ENCODE measurements around the gene LZTR1.

Gene LZTR1

GRCh38 chr22:21016644-21017420, 34.7 kb downstream of the LZTR1 start:
- H3K4me1 ChIP-seq (ENCODE audit: control insufficient read depth, insufficient read depth, low read length, poor library complexity, severe bottlenecking): peaks cover 9% of the 10 kb centered on the region
- H3K36me3 ChIP-seq (ENCODE audit: control insufficient read depth, insufficient read depth, low read length): no peaks in the 10 kb centered on the region
- H3K27me3 ChIP-seq (replicated peaks; ENCODE audit: control insufficient read depth, insufficient read depth, low read length, poor library complexity, severe bottlenecking): no peaks in the 10 kb centered on the region
- H3K4me3 ChIP-seq (ENCODE audit: insufficient read depth, low read depth, low read length, poor library complexity, severe bottlenecking): no peak overlapping the region
- no peak overlapping the region for H3K27ac ChIP-seq (ENCODE audit: insufficient read depth, low read length, poor library complexity, severe bottlenecking)
- H3K9me3 ChIP-seq (ENCODE audit: control insufficient read depth, low read length): no peaks in the 10 kb centered on the region
- no peak for DNase-seq

GRCh38 chr22:21018314-21018713, 36.2 kb downstream of the LZTR1 start:
- H3K36me3 ChIP-seq (ENCODE audit: control insufficient read depth, insufficient read depth, low read length): no peaks in the 10 kb centered on the region
- peaks cover 9% of the 10 kb centered on the region for H3K4me1 ChIP-seq (ENCODE audit: control insufficient read depth, insufficient read depth, low read length, poor library complexity, severe bottlenecking)
- no peak overlapping the region for H3K27ac ChIP-seq (ENCODE audit: insufficient read depth, low read length, poor library complexity, severe bottlenecking)
- no peaks in the 10 kb centered on the region for H3K27me3 ChIP-seq (replicated peaks; ENCODE audit: control insufficient read depth, insufficient read depth, low read length, poor library complexity, severe bottlenecking)
- H3K9me3 ChIP-seq (ENCODE audit: control insufficient read depth, low read length): no peaks in the 10 kb centered on the region
- no peak overlapping the region for H3K4me3 ChIP-seq (ENCODE audit: insufficient read depth, low read depth, low read length, poor library complexity, severe bottlenecking)
- DNase-seq: no peak

- no peak overlapping the region for H3K4me3 ChIP-seq (ENCODE audit: insufficient read depth, low read depth, low read length, poor library complexity, severe bottlenecking)
- DNase-seq: no peak
- H3K27ac ChIP-seq (ENCODE audit: insufficient read depth, low read length, poor library complexity, severe bottlenecking): no peak overlapping the region
- no peaks in the 10 kb centered on the region for H3K36me3 ChIP-seq (ENCODE audit: control insufficient read depth, insufficient read depth, low read length)
- peaks cover 4% of the 10 kb centered on the region for H3K4me1 ChIP-seq (ENCODE audit: control insufficient read depth, insufficient read depth, low read length, poor library complexity, severe bottlenecking)
- no peaks in the 10 kb centered on the region for H3K27me3 ChIP-seq (replicated peaks; ENCODE audit: control insufficient read depth, insufficient read depth, low read length, poor library complexity, severe bottlenecking)
- no peaks in the 10 kb centered on the region for H3K9me3 ChIP-seq (ENCODE audit: control insufficient read depth, low read length)
Measured at GRCh38 chr22:21020802-21021429, 38.8 kb downstream of the LZTR1 start.

GRCh38 chr22:21022507-21022906, 40.4 kb downstream of the LZTR1 start:
- peaks cover 4% of the 10 kb centered on the region for H3K4me1 ChIP-seq (ENCODE audit: control insufficient read depth, insufficient read depth, low read length, poor library complexity, severe bottlenecking)
- H3K9me3 ChIP-seq (ENCODE audit: control insufficient read depth, low read length): no peaks in the 10 kb centered on the region
- H3K27me3 ChIP-seq (replicated peaks; ENCODE audit: control insufficient read depth, insufficient read depth, low read length, poor library complexity, severe bottlenecking): no peaks in the 10 kb centered on the region
- H3K27ac ChIP-seq (ENCODE audit: insufficient read depth, low read length, poor library complexity, severe bottlenecking): no peak overlapping the region
- no peak for DNase-seq
- H3K36me3 ChIP-seq (ENCODE audit: control insufficient read depth, insufficient read depth, low read length): no peaks in the 10 kb centered on the region
- H3K4me3 ChIP-seq (ENCODE audit: insufficient read depth, low read depth, low read length, poor library complexity, severe bottlenecking): no peak overlapping the region

- Histone ChIP-seq H3K27ac (ENCODE audit: insufficient read depth, low read length, poor library complexity, severe bottlenecking) (no peak overlapping the region), H3K27me3 (replicated peaks; ENCODE audit: control insufficient read depth, insufficient read depth, low read length, poor library complexity, severe bottlenecking) (no peaks in the 10 kb centered on the region), H3K36me3 (ENCODE audit: control insufficient read depth, insufficient read depth, low read length) (no peaks in the 10 kb centered on the region), H3K4me1 (ENCODE audit: control insufficient read depth, insufficient read depth, low read length, poor library complexity, severe bottlenecking) (peaks cover 4% of the 10 kb centered on the region), H3K4me3 (ENCODE audit: insufficient read depth, low read depth, low read length, poor library complexity, severe bottlenecking) (no peak overlapping the region), H3K9me3 (ENCODE audit: control insufficient read depth, low read length) (no peaks in the 10 kb centered on the region)
- DNase-seq: no peak
Measured at GRCh38 chr22:21022955-21023614, 41.0 kb downstream of the LZTR1 start.

GRCh38 chr22:21025266-21025665, 43.2 kb downstream of the LZTR1 start:
- H3K36me3 ChIP-seq (ENCODE audit: control insufficient read depth, insufficient read depth, low read length): no peaks in the 10 kb centered on the region
- H3K9me3 ChIP-seq (ENCODE audit: control insufficient read depth, low read length): no peaks in the 10 kb centered on the region
- DNase-seq: no peak
- peaks cover 4% of the 10 kb centered on the region for H3K4me1 ChIP-seq (ENCODE audit: control insufficient read depth, insufficient read depth, low read length, poor library complexity, severe bottlenecking)
- no peak overlapping the region for H3K4me3 ChIP-seq (ENCODE audit: insufficient read depth, low read depth, low read length, poor library complexity, severe bottlenecking)
- no peaks in the 10 kb centered on the region for H3K27me3 ChIP-seq (replicated peaks; ENCODE audit: control insufficient read depth, insufficient read depth, low read length, poor library complexity, severe bottlenecking)
- no peak overlapping the region for H3K27ac ChIP-seq (ENCODE audit: insufficient read depth, low read length, poor library complexity, severe bottlenecking)

GRCh38 chr22:21025763-21026755, 44.0 kb downstream of the LZTR1 start:
- Histone ChIP-seq H3K9me3 (ENCODE audit: control insufficient read depth, low read length) (no peaks in the 10 kb centered on the region), H3K36me3 (ENCODE audit: control insufficient read depth, insufficient read depth, low read length) (no peaks in the 10 kb centered on the region), H3K27ac (ENCODE audit: insufficient read depth, low read length, poor library complexity, severe bottlenecking) (no peak overlapping the region), H3K27me3 (replicated peaks; ENCODE audit: control insufficient read depth, insufficient read depth, low read length, poor library complexity, severe bottlenecking) (no peaks in the 10 kb centered on the region), H3K4me1 (ENCODE audit: control insufficient read depth, insufficient read depth, low read length, poor library complexity, severe bottlenecking) (peaks cover 4% of the 10 kb centered on the region), H3K4me3 (ENCODE audit: insufficient read depth, low read depth, low read length, poor library complexity, severe bottlenecking) (no peak overlapping the region)
- DNase-seq: no peak

GRCh38 chr22:21026783-21027692, 44.9 kb downstream of the LZTR1 start:
- Histone ChIP-seq H3K27ac (ENCODE audit: insufficient read depth, low read length, poor library complexity, severe bottlenecking) (no peak overlapping the region), H3K4me3 (ENCODE audit: insufficient read depth, low read depth, low read length, poor library complexity, severe bottlenecking) (no peak overlapping the region), H3K4me1 (ENCODE audit: control insufficient read depth, insufficient read depth, low read length, poor library complexity, severe bottlenecking) (peaks cover 8% of the 10 kb centered on the region), H3K36me3 (ENCODE audit: control insufficient read depth, insufficient read depth, low read length) (no peaks in the 10 kb centered on the region), H3K27me3 (replicated peaks; ENCODE audit: control insufficient read depth, insufficient read depth, low read length, poor library complexity, severe bottlenecking) (no peaks in the 10 kb centered on the region), H3K9me3 (ENCODE audit: control insufficient read depth, low read length) (no peaks in the 10 kb centered on the region)
- DNase-seq: no peak
